Neural progenitor cell (in vitro differentiated cells): ENCODE measurements around the gene PAM.

Experiments used
- CTCF ChIP-seq: fragments of 200-600 bp; sonication (generic); IDR thresholded peaks from 2 replicates; pipeline ENCODE4 v1.5.1; 2017; ENCODE audit warnings: antibody characterized with exemption, mild to moderate bottlenecking
- EZH2 ChIP-seq: fragments of 200-600 bp; sonication (generic); IDR thresholded peaks from 2 replicates; pipeline ENCODE4 v1.6.1; 2017; ENCODE audit warnings: antibody characterized with exemption, mild to moderate bottlenecking, moderate library complexity
- EZH2phosphoT487 ChIP-seq: fragments of 200-600 bp; sonication (generic); IDR thresholded peaks from 2 replicates; pipeline ENCODE4 v1.6.1; 2017; ENCODE audit warnings: antibody characterized with exemption

GRCh38 chr5:102958481-102959011, 203.4 kb downstream of the PAM start:
- TF ChIP-seq CTCF = no peak
- no peak for TF ChIP-seq EZH2
- TF ChIP-seq EZH2phosphoT487 = no peak
